Stomach (tissue), 9 donors: ENCODE measurements around the gene E2F2. TPM values are rescaled to one million over a fixed set of nuclear protein-coding genes. Genes with fewer than 3 reads are reported as not detected.

Experiments
- DNase-seq, 2 donors: peaks; one replicate each; pipeline versions ENCODE4 v3.0.0 to v3.0.0-alpha.2; 2013 to 2019
- H3K27ac ChIP-seq, 5 donors: fragments of 200-600 bp in 4 of 5; sonication (generic) in 4 of 5; one replicate each; pipeline ENCODE4 v1.5.1; 2013 to 2019; ENCODE audit warnings: mild to moderate bottlenecking in 1 of 5, moderate library complexity in 1 of 5
- H3K27me3 ChIP-seq, 3 donors: fragments of 200-600 bp; sonication (generic); one replicate each; pipeline ENCODE4 v1.5.1; 2017 to 2019; ENCODE audit warnings: mixed run types in 1 of 3
- H3K36me3 ChIP-seq, 4 donors: fragments of 200-600 bp; sonication (generic); 1 replicate in 3 of 4; 2 replicates in 1 of 4; pipeline ENCODE4 v1.5.1; 2016 to 2019
- H3K4me1 ChIP-seq, 4 donors: fragments of 200-600 bp; sonication (generic); one replicate each; pipeline ENCODE4 v1.5.1; 2016 to 2019
- H3K4me3 ChIP-seq, 4 donors: fragments of 200-600 bp; sonication (generic) in 3 of 4; one replicate each; pipeline ENCODE4 v1.5.1; 2016 to 2019; ENCODE audit warnings: mild to moderate bottlenecking in 1 of 4
- H3K9me3 ChIP-seq, 4 donors: fragments of 200-600 bp; sonication (generic); one replicate each; pipeline ENCODE4 v1.5.1; 2016 to 2019
- CTCF ChIP-seq, 7 experiments: fragments of 450-650 bp in 4 of 7; fragments of 200-600 bp in 3 of 7; sonication (generic) in 3 of 7; IDR thresholded peaks; one replicate each; pipeline ENCODE4 v1.5.1; 2016 to 2019; ENCODE audit warnings: antibody characterized with exemption in 7 of 7, control low read depth in 2 of 7, mild to moderate bottlenecking in 1 of 7
- EP300 ChIP-seq: sonication (generic); formaldehyde crosslinking; IDR thresholded peaks from one replicate; pipeline ENCODE4 v1.6.1; 2017; ENCODE audit warnings: antibody characterized with exemption
- POLR2A ChIP-seq, 4 donors: fragments of 450-650 bp; IDR thresholded peaks; one replicate each; pipeline ENCODE4 v1.6.1; 2016; ENCODE audit warnings: antibody characterized with exemption in 4 of 4, control low read depth in 2 of 4, mild to moderate bottlenecking in 1 of 4, moderate library complexity in 1 of 4
- POLR2AphosphoS5 ChIP-seq, 3 donors: sonication (generic); formaldehyde crosslinking; IDR thresholded peaks; one replicate each; pipeline ENCODE4 v1.6.1; 2016; ENCODE audit warnings: antibody characterized with exemption in 3 of 3
- WGBS, 5 donors: extraction: QIAGEN DNeasy Blood & Tissue Kit in 3 of 5; methylation state at CpG; one replicate each; pipeline versions ENCODE4 v1.1.5 to v1.1.7; 2013 to 2018; 5-methylcytosine and 5-hydroxymethylcytosine counted together
- intact Hi-C: fragments of 100-400 bp; cut with DNase I; formaldehyde crosslinking; loops from one replicate; pipeline ENCODE4 v1.15.1; 2023; ENCODE audit warnings: low total_unique reads
- polyA plus RNA-seq, 3 donors: library from polyadenylated mRNA; stranded (reverse); fragments of 200-250 nt; gene quantifications; one replicate each; pipeline ENCODE4 v1.2.3, GENCODE V29; 2013
- total RNA-seq, 5 donors: library from RNA; depleted of rRNA; stranded (reverse); fragments of >200 nt; gene quantifications; one replicate each; pipeline versions ENCODE4 v1.1.0 to v1.2.3, GENCODE V29; 2014 to 2016
- donor health status: healthy with polysubstance abuse.
- donor health status: Bipolar disorder and iron deficiency.
- donor health status: healthy.

The E2F2 gene
- total and polyA plus RNA-seq, 8 donors = 0.58 to 27.8 (median 2.5) TPM

- TF ChIP-seq EP300 = no peak
- TF ChIP-seq POLR2A (IDR thresholded peaks at IDR 0.05) = no peak
- no peak for TF ChIP-seq POLR2AphosphoS5 (IDR thresholded peaks at IDR 0.05)
- H3K4me1 ChIP-seq = peaks cover 7 to 50% (median 32%) of the 10 kb centered on the region in 4 donors
- H3K27me3 ChIP-seq = no peaks in the 10 kb centered on the region
- intact Hi-C loops = no loop called here
- peak overlapping the region in 2 of 5 donors; percentile 25 to 64 for H3K27ac ChIP-seq
- no peak overlapping the region for H3K4me3 ChIP-seq
- no peak for DNase-seq
- H3K36me3 ChIP-seq = no peaks in the 10 kb centered on the region
- WGBS, 5 donors = 69 to 81% (median 78%) methylated on average over 4 of the region's 4 CpGs
- no peaks in the 10 kb centered on the region for H3K9me3 ChIP-seq
Observed at GRCh38 chr1:23471473-23472075, 59.5 kb downstream of the E2F2 start.

GRCh38 chr1:23470282-23471070 lies 60.6 kb downstream of the E2F2 start:
- intact Hi-C loops = no loop called here
- Histone ChIP-seq H3K27ac (peak overlapping the region in 3 of 5 donors; percentile 4 to 64 (median 32)), H3K4me1 (peaks cover 7 to 44% (median 29%) of the 10 kb centered on the region in 4 donors), H3K4me3 (no peak overlapping the region), H3K27me3 (no peaks in the 10 kb centered on the region), H3K9me3 (no peaks in the 10 kb centered on the region), H3K36me3 (no peaks in the 10 kb centered on the region)
- TF ChIP-seq POLR2A (IDR thresholded peaks at IDR 0.05) = no peak
- no peak for TF ChIP-seq POLR2AphosphoS5 (IDR thresholded peaks at IDR 0.05)
- TF ChIP-seq CTCF (IDR thresholded peaks at IDR 0.05) = no peak
- no peak for TF ChIP-seq EP300
- WGBS, 5 donors = 46 to 56% (median 49%) methylated on average over 11 to 12 of the region's 12 CpGs
- DNase-seq = peak in 1 of 2 donors; percentile 69

- TF ChIP-seq POLR2AphosphoS5 (IDR thresholded peaks at IDR 0.05) (no peak), EP300 (no peak), POLR2A (IDR thresholded peaks at IDR 0.05) (no peak), CTCF (IDR thresholded peaks at IDR 0.05) (no peak)
- Histone ChIP-seq H3K9me3 (no peaks in the 10 kb centered on the region), H3K27me3 (no peaks in the 10 kb centered on the region), H3K36me3 (no peaks in the 10 kb centered on the region), H3K27ac (peak overlapping the region in 1 of 5 donors; percentile 64), H3K4me3 (no peak overlapping the region), H3K4me1 (peaks cover 0 to 35% (median 22%) of the 10 kb centered on the region in 4 donors)
- DNase-seq = no peak
- intact Hi-C loops = no loop called here
- WGBS, 5 donors = 44 to 62% (median 55%) methylated on average over 5 of the region's 5 CpGs
Observed at GRCh38 chr1:23469372-23469982, 61.6 kb downstream of the E2F2 start.

- no peak overlapping the region for H3K4me3 ChIP-seq
- H3K4me1 ChIP-seq = peaks cover 0 to 27% (median 16%) of the 10 kb centered on the region in 4 donors
- no peaks in the 10 kb centered on the region for H3K27me3 ChIP-seq
- H3K36me3 ChIP-seq = no peaks in the 10 kb centered on the region
- no peak for TF ChIP-seq CTCF (IDR thresholded peaks at IDR 0.05)
- TF ChIP-seq EP300 = no peak
- TF ChIP-seq POLR2AphosphoS5 (IDR thresholded peaks at IDR 0.05) = no peak
- no peak for TF ChIP-seq POLR2A (IDR thresholded peaks at IDR 0.05)
- WGBS, 5 donors = 94 to 100% (median 97%) methylated on average over 3 of the region's 3 CpGs
- intact Hi-C loops = no loop called here
- H3K27ac ChIP-seq = no peak overlapping the region
- peak in 1 of 2 donors; percentile 33 for DNase-seq
- H3K9me3 ChIP-seq = no peaks in the 10 kb centered on the region
Observed at GRCh38 chr1:23466423-23466989, 64.5 kb downstream of the E2F2 start.
